ENCODE data around the gene LTBP1.

DNA sequence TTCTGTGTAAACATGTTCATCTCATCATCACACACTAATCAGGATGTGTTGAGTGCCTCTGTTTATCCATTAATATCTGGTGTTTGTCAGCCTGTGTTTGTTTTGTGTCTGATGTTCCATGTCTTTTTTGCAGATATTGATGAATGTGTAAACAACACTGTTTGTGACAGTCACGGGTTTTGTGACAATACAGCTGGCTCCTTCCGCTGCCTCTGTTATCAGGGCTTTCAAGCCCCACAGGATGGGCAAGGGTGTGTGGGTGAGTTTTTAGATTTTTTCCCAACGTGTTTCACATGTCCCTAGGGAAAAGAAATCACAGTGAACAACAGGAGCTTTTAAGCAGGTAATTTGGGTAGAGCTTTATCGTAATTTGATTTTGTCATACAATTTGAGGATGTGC lies 396.0 kb downstream of the LTBP1 start:
- TF ChIP-seq, protein P1, sequence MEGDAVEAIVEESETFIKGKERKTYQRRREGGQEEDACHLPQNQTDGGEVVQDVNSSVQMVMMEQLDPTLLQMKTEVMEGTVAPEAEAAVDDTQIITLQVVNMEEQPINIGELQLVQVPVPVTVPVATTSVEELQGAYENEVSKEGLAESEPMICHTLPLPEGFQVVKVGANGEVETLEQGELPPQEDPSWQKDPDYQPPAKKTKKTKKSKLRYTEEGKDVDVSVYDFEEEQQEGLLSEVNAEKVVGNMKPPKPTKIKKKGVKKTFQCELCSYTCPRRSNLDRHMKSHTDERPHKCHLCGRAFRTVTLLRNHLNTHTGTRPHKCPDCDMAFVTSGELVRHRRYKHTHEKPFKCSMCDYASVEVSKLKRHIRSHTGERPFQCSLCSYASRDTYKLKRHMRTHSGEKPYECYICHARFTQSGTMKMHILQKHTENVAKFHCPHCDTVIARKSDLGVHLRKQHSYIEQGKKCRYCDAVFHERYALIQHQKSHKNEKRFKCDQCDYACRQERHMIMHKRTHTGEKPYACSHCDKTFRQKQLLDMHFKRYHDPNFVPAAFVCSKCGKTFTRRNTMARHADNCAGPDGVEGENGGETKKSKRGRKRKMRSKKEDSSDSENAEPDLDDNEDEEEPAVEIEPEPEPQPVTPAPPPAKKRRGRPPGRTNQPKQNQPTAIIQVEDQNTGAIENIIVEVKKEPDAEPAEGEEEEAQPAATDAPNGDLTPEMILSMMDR (IDR thresholded peaks at IDR 0.05) = no peak
- TF ChIP-seq POLR2A (IDR thresholded peaks at IDR 0.05) (no peak), POLR2AphosphoS5 (IDR thresholded peaks at IDR 0.05) (no peak)

Measured in breast epithelium (tissue), 3 donors.